Breast epithelium (tissue), 3 donors: ENCODE data around the gene EID2B.

ENCODE experiments used
- CTCF ChIP-seq, 3 donors: fragments of 450-650 bp; IDR thresholded peaks; one replicate each; pipeline ENCODE4 v1.5.1; 2016 to 2017; ENCODE audit warnings: antibody characterized with exemption in 3 of 3, mild to moderate bottlenecking in 3 of 3, moderate library complexity in 3 of 3
- POLR2A ChIP-seq: fragments of 450-650 bp; IDR thresholded peaks from one replicate; pipeline ENCODE4 v1.6.1; 2016; ENCODE audit warnings: antibody characterized with exemption, mild to moderate bottlenecking, moderate library complexity
- POLR2AphosphoS5 ChIP-seq, 3 donors: sonication (generic); formaldehyde crosslinking; IDR thresholded peaks; one replicate each; pipeline ENCODE4 v1.6.1; 2017; ENCODE audit warnings: antibody characterized with exemption in 3 of 3

- TF ChIP-seq CTCF (IDR thresholded peaks at IDR 0.05) (no peak), POLR2AphosphoS5 (IDR thresholded peaks at IDR 0.05) (no peak), POLR2A (no peak)
Measured at GRCh38 chr19:39518458-39518857, 14.2 kb downstream of the EID2B start.
